HG03025 (cell line): ENCODE results near the gene SYT2.
"Not testable (repeated sequence)": the region's sequence is repeated elsewhere in the genome, so short reads cannot be mapped to it uniquely, and the experiment has no call there.

ENCODE experiments used
- ATAC-seq: cut with Tn5 transposase; IDR thresholded peaks from one replicate; pipeline ENCODE4 v1.9.1; 2021; ENCODE audit warnings: mild to moderate bottlenecking, moderate library complexity; ENCODE audit not compliant: unreplicated experiment, low FRiP score

SYT2 gene

GRCh38 chr1:202578001-202578504 lies 132.2 kb downstream of the SYT2 start:
- no peak for ATAC-seq

GRCh38 chr1:202577381-202577780 lies 132.9 kb downstream of the SYT2 start:
- ATAC-seq: no peak

DNA sequence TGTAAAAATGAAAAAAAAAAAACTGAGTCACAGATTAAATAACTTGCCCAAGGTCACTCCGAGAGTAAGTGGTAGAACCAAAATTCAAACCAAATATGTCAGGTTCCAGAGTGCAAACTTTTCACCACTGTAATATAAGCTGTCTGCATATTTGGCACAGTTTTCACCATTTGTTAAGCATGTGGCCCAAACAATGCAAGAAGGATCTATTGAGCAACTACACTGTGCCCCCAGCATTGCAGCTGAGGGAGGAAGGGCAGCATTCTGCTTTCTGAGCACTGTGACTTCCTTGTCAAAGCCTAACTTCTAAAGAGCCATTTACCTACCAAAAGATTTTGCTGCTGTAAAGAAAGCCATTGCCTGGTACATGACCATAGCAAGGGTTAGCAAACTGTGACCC lies 133.4 kb downstream of the SYT2 start:
- no peak for ATAC-seq

DNA sequence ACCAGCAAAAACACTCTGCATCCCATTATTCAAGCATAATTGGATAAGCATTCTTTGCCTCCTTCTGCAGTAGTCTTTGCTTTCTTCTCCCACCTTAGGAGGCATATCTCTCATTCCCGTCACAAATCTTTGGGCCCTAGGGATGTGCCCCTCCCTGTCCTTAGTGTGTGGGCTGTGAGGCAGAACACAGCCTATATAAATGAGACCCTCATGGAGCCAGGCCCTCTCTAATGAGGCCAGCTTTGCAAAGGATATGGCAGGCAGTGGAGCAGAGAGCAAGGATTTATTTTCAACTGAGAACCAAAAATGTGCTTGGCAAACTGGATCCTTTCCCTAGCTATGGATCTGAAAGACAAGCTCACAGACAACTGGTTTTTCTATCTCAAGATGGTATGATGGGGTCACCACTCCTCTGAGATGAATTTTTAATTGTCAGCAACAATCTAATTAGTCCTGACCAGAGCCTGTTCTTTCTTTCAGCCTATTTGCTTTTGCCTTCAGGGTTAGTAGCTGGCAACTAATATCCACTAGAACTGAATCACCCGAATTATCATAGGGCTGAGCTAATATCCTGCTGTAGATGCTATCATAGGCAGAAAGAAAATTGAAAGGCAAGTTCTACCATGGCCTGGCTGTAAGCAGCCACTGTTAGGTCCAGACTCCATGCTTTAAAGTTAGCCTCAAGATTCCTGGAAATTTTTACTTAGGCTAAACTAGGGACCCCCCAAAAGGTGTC lies 134.2 kb downstream of the SYT2 start:
- no peak for ATAC-seq

GRCh38 chr1:202572867-202573266 lies 137.4 kb downstream of the SYT2 start:
- ATAC-seq: no peak

DNA sequence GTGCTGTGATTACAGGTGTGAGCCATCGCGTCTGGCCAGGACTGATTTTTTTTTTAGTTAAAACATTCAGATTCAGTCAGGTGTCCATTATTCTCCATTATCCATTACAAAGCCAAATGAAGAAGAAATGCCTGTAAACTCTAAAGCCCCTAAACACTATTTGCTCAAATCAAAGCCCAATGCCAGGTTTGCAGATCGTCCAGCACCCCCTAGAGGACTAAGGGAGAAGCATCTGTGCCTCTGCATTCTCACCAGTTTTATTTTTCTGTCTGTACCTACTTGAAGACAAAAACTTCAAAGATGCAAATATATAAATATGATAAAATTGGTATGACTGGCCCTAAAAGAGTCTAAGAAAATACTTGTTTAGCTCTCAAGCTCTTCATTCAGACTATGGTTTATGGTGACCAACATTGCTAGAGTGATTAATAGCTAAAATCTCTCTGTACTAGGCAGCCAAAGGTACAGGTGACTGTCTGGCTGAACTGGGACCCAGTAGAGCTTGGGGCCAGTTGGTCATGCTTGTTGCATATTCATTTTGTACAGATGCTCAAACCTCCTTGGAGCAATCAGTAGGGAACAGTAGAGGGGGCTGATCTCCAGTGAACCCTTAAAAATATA lies 138.4 kb downstream of the SYT2 start:
- ATAC-seq: no peak

GRCh38 chr1:202569393-202570322 lies 140.6 kb downstream of the SYT2 start:
- ATAC-seq: no peak

DNA sequence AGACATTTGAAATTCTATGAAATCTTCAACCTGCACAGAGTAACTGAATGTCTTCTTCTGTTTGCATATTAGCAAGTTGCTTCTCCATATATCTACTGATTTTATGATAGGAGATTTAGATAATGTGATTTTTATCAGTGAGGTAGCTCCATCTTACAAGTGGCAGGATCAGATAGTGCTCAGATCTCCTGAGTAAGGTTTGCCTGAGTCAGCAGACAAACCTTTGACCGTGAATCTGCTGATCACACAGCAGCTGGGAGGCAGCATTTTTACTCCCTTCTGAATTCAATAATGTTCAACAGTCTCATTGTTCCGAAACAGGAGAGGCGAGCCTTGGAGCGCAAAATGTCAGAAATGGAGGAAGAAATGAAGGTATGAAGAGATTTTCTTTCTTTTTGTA lies 141.4 kb downstream of the SYT2 start:
- ATAC-seq: no peak

DNA sequence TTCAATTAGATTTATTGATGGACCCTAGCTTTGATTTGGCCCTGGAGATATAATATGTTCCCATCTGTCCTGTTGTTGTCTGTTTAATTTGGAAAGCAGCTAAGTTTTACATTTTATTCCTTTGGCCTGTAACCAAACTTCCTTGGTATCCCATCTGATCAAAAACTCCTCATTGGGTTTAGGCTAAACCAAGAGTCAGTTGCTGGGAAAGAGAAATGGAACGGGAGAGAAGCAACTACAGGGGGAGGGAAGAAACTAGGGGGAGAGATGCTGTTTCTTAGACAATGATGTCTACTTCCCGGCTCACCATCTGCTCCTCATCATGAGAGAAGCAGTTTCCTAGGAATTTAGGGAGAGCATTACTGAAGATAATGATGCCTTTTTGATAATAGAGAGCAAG lies 141.8 kb downstream of the SYT2 start:
- no peak for ATAC-seq

- no peak for ATAC-seq
Measured at GRCh38 chr1:202567738-202568137, 142.5 kb downstream of the SYT2 start.

DNA sequence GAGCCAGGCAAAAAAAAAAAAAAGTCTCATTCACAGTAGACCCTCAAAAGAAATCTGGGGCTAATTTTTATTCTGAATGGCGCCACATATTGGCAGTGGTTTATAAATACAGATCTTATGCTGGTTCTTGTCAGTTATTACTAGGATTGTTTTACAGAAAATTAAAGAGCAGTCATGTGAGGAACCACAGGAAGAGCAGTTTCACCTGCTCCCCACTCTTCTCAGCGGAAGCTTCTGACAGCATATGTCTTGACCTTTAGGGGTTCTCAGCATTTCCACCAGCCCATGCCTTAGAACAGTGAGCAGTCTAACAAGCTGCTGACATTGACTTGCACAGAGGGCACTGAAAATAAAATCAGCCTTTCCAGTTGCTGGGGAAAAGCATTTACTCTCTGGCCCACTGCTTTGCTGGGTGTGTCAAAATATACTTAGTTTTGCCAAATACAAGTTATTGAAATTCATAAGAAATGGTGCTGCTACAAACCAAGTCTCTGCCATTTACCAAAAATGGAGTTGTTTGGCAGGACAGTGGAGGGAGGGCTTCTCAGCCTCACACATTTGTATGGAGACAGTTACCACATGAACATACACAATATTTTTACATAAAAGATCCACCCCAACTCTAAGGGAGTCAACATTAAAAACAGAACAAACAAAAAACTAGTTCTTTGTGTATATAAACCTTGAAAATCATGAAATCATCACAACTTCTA lies 144.2 kb downstream of the SYT2 start:
- no peak for ATAC-seq

GRCh38 chr1:202564958-202565495 lies 145.2 kb downstream of the SYT2 start:
- ATAC-seq: no peak

- no peak for ATAC-seq
Measured at GRCh38 chr1:202563818-202564217, 146.4 kb downstream of the SYT2 start.

- ATAC-seq: no peak
Measured at GRCh38 chr1:202562444-202563060, 147.7 kb downstream of the SYT2 start.

GRCh38 chr1:202561726-202562443 lies 148.4 kb downstream of the SYT2 start:
- no peak for ATAC-seq

- no peak for ATAC-seq
Measured at GRCh38 chr1:202561240-202561639, 149.0 kb downstream of the SYT2 start.

DNA sequence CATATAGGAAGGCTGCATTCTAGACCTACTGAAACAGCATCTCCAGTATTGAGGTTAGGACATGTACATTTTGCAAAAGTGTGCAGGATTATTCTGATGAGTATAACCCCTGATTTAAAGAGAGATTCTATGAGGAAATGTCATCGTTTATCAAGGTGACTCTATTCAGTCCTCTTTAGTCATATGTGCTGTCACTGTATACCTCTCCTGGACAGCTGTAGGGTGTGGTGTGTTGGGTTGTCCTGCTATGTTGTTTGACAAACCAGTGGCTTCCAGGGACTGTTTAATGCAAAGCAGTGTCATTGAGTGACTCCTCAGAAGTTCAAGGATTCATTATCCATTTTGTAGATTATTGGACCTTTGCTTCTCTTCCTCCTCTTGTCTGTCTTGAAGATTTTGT lies 152.6 kb downstream of the SYT2 start:
- not testable (repeated sequence) for ATAC-seq

DNA sequence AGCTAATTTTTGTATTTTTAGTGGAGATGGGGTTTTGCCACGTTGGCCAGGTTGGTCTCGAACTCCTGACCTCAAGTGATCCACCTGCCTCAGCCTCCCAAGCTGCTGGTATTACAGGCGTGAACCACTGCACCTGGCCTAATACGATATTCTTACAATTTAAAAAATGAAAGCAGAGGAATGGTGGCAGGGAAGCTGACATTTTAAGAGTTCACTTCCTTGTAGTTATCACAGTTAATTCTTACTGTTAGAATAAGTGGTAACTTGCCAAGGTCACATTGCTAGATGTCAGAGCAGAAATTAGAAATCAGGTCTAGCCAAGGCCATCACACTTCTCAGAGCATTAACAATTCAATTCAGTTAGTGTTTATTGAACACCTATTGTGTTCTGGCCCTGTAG lies 154.2 kb downstream of the SYT2 start:
- ATAC-seq: not testable (repeated sequence)

- ATAC-seq: not testable (repeated sequence)
Measured at GRCh38 chr1:202554619-202555018, 155.6 kb downstream of the SYT2 start.
